Neural cell (in vitro differentiated cells): ENCODE data around the gene IQGAP2.

Experiments used
- EZH2 ChIP-seq: fragments of 200-600, 300-800 bp; shearing (Covaris generic), sonication (generic); IDR thresholded peaks from 2 replicates; pipeline ENCODE4 v1.6.1; 2014; ENCODE audit warnings: antibody characterized with exemption, low read length, borderline replicate concordance, mild to moderate bottlenecking; ENCODE audit not compliant: insufficient read depth, poor library complexity, severe bottlenecking
- MXI1 ChIP-seq: fragments of 450-650 bp; conservative IDR thresholded peaks from 2 replicates; pipeline ENCODE4 v1.6.1; 2014; ENCODE audit warnings: antibody characterized with exemption, mild to moderate bottlenecking; ENCODE audit not compliant: poor library complexity, severe bottlenecking
- POLR2AphosphoS5 ChIP-seq: IDR thresholded peaks from 2 replicates; pipeline ENCODE4 v1.6.1; 2012
- TAF1 ChIP-seq: IDR thresholded peaks from 2 replicates; pipeline ENCODE4 v1.6.1; 2012; ENCODE audit warnings: low read depth
- TF ChIP-seq, protein P1 (sequence below): fragments of 450-650 bp; IDR thresholded peaks from 2 replicates; pipeline ENCODE4 v1.5.1; 2014; ENCODE audit warnings: antibody characterized with exemption, mild to moderate bottlenecking, moderate library complexity; ENCODE audit not compliant: poor library complexity, severe bottlenecking

- TF ChIP-seq TAF1 (no peak), POLR2AphosphoS5 (no peak), MXI1 (no peak), EZH2 (no peak)
- TF ChIP-seq, protein P1, sequence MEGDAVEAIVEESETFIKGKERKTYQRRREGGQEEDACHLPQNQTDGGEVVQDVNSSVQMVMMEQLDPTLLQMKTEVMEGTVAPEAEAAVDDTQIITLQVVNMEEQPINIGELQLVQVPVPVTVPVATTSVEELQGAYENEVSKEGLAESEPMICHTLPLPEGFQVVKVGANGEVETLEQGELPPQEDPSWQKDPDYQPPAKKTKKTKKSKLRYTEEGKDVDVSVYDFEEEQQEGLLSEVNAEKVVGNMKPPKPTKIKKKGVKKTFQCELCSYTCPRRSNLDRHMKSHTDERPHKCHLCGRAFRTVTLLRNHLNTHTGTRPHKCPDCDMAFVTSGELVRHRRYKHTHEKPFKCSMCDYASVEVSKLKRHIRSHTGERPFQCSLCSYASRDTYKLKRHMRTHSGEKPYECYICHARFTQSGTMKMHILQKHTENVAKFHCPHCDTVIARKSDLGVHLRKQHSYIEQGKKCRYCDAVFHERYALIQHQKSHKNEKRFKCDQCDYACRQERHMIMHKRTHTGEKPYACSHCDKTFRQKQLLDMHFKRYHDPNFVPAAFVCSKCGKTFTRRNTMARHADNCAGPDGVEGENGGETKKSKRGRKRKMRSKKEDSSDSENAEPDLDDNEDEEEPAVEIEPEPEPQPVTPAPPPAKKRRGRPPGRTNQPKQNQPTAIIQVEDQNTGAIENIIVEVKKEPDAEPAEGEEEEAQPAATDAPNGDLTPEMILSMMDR, result no peak
Measured at GRCh38 chr5:76378355-76378754, 24.7 kb upstream of the IQGAP2 start.
